Skeletal muscle satellite cell (primary cell): ENCODE measurements around the gene EARS2.

ENCODE experiments used
- H3K27me3 ChIP-seq: 2 replicates; pipeline ENCODE4 v1.7.0; 2013; ENCODE audit warnings: low read length; ENCODE audit not compliant: control insufficient read depth, insufficient read depth
- H3K36me3 ChIP-seq: 2 replicates; pipeline ENCODE4 v1.7.0; 2013; ENCODE audit warnings: mild to moderate bottlenecking, control low read depth, low read length; ENCODE audit not compliant: insufficient read depth
- H3K4me1 ChIP-seq: 2 replicates; pipeline ENCODE4 v1.7.0; 2013; ENCODE audit warnings: low read length; ENCODE audit not compliant: control insufficient read depth, insufficient read depth
- H3K4me2 ChIP-seq: 2 replicates; pipeline ENCODE4 v1.7.0; 2013; ENCODE audit warnings: mild to moderate bottlenecking, low read length
- H3K4me3 ChIP-seq: 2 replicates; pipeline ENCODE4 v1.7.0; 2013; ENCODE audit warnings: low read length
- H3K9ac ChIP-seq: 2 replicates; pipeline ENCODE4 v1.7.0; 2013; ENCODE audit warnings: mild to moderate bottlenecking, low read depth, low read length, moderate library complexity
- H3K9me3 ChIP-seq: replicated peaks from 2 replicates; pipeline ENCODE4 v1.7.0; 2013; ENCODE audit warnings: mild to moderate bottlenecking, control low read depth, low read length

The EARS2 gene

DNA sequence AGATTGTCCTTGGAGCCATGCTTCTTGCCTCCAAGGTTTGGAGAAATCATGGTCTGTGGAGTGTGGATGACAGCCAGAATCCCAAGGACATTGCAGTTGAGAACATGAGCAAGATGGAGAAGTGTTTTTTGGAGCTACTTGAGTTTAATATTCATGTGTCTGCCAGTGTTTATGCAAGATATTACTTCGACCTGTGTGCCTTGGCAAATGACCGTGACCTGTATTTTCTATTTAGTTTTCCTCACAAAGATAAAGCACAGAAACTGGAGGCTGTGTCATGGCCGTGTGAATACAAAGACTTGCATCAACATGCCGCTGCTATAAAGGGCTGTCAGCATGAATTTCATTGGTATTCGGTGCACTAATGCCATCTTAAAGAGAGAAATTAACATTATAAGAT lies 55.9 kb downstream of the EARS2 start:
- Histone ChIP-seq H3K9me3 (no peaks in the 10 kb centered on the region), H3K4me1 (peaks cover 33% of the 10 kb centered on the region), H3K4me3 (no peak overlapping the region), H3K36me3 (no peaks in the 10 kb centered on the region), H3K4me2 (no peak overlapping the region), H3K27me3 (no peaks in the 10 kb centered on the region), H3K9ac (no peak overlapping the region)

DNA sequence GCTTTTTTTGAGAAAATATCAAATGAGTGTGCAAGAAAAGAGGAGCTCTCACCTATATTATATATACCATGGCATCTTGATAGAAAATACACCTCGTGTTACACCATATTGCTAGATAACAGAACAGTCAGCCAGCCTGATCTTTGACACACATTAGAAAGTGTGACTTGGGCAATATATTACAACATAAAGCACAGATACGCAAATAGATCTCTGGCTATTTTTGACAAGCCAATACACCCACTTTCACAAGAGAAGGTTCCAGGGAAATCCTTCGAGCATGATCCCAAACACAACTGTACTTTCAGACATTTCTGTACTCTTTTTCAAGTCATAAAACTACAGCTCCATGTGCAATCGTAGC lies 56.3 kb downstream of the EARS2 start:
- H3K9ac ChIP-seq: no peak overlapping the region
- no peaks in the 10 kb centered on the region for H3K36me3 ChIP-seq
- H3K4me2 ChIP-seq: no peak overlapping the region
- no peaks in the 10 kb centered on the region for H3K9me3 ChIP-seq
- H3K27me3 ChIP-seq: no peaks in the 10 kb centered on the region
- H3K4me3 ChIP-seq: no peak overlapping the region
- H3K4me1 ChIP-seq: peaks cover 28% of the 10 kb centered on the region

- Histone ChIP-seq H3K9ac (no peak overlapping the region), H3K4me1 (peaks cover 23% of the 10 kb centered on the region), H3K4me3 (no peak overlapping the region)
These were observed 56.8 kb downstream of the EARS2 start for GRCh38 chr16:23500212-23500861.

GRCh38 chr16:23499801-23500200 lies 57.3 kb downstream of the EARS2 start:
- Histone ChIP-seq H3K4me3 (no peak overlapping the region), H3K9ac (no peak overlapping the region), H3K36me3 (peaks cover 5% of the 10 kb centered on the region), H3K27me3 (no peaks in the 10 kb centered on the region), H3K4me2 (no peak overlapping the region), H3K9me3 (no peaks in the 10 kb centered on the region), H3K4me1 (peaks cover 18% of the 10 kb centered on the region)

More at GRCh38 chr16:23500212-23500861, 56.8 kb downstream of the EARS2 start:
- no peak overlapping the region for H3K4me2 ChIP-seq
- H3K9me3 ChIP-seq: no peaks in the 10 kb centered on the region
- peaks cover 2% of the 10 kb centered on the region for H3K36me3 ChIP-seq
- no peaks in the 10 kb centered on the region for H3K27me3 ChIP-seq

DNA sequence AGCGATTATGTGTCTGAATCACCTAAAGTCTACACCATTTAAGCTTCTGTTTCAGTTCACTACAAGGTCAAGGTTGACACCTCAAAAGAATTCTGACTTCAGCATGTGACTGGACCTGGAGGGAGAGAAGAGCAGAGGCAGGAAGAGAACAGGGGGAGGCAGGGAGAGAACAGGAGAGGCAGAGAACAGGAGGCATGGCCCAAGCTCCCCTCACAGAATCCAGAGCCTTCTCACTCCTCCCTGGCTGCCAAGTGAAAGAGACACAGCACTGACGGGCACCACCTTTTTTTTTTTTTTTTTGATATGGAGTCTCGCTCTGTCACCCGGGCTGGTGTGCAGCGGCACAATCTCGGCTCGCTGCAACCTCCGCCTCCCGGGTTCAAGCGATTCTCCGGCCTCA lies 58.3 kb downstream of the EARS2 start:
- no peak overlapping the region for H3K4me3 ChIP-seq
- peaks cover 10% of the 10 kb centered on the region for H3K4me1 ChIP-seq

GRCh38 chr16:23497543-23497868 lies 59.6 kb downstream of the EARS2 start:
- Histone ChIP-seq H3K9ac (no peak overlapping the region), H3K9me3 (no peaks in the 10 kb centered on the region), H3K4me3 (no peak overlapping the region), H3K36me3 (peaks cover 23% of the 10 kb centered on the region), H3K4me2 (no peak overlapping the region), H3K4me1 (peaks cover 7% of the 10 kb centered on the region), H3K27me3 (no peaks in the 10 kb centered on the region)

More for the DNA sequence above, 58.3 kb downstream of the EARS2 start:
- Histone ChIP-seq H3K4me2 (no peak overlapping the region), H3K9ac (no peak overlapping the region), H3K36me3 (peaks cover 9% of the 10 kb centered on the region), H3K27me3 (no peaks in the 10 kb centered on the region), H3K9me3 (no peaks in the 10 kb centered on the region)

DNA sequence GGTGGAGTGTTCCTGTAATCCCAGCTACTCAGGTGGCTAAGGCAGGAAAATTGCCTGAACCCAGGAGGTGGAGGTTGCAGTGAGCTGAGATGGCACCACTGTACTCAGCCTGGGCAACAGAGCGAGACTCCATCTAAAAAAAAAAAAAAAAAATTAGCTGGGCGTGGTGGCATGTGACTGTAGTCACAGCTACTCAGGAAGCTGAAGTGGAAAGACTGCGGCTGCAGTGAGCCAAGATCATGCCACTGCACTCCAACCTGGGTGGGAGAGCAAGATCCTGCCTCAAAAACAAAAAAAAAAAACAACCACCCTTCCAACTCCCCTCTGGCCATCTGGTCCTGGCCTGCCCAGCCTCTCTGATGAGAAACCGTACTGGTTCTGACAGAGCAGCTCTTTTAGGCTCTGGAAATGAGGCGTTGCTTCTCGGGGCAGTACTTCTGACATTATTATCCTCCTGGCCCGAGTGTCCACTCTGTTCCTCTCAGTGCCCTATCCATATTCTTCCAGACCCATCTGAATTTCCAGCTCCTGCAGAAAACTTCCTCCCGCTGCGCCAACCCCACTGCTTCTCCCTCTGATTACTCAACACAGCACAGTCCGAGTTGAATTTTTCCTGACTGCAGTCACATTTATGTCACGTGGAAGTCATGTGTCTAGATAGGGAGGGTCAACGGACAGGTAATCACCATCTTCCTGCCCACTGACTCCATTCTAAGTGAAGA lies 60.2 kb downstream of the EARS2 start:
- Histone ChIP-seq H3K4me2 (no peak overlapping the region), H3K4me3 (no peak overlapping the region), H3K4me1 (peaks cover 12% of the 10 kb centered on the region), H3K9me3 (no peaks in the 10 kb centered on the region), H3K9ac (no peak overlapping the region), H3K36me3 (peaks cover 27% of the 10 kb centered on the region), H3K27me3 (no peaks in the 10 kb centered on the region)

- Histone ChIP-seq H3K4me1 (peaks cover 16% of the 10 kb centered on the region), H3K9me3 (no peaks in the 10 kb centered on the region), H3K4me3 (no peak overlapping the region), H3K4me2 (no peak overlapping the region), H3K27me3 (no peaks in the 10 kb centered on the region), H3K36me3 (peaks cover 34% of the 10 kb centered on the region), H3K9ac (no peak overlapping the region)
These were observed 61.5 kb downstream of the EARS2 start for GRCh38 chr16:23495671-23496070.

- peaks cover 44% of the 10 kb centered on the region for H3K36me3 ChIP-seq
- no peak overlapping the region for H3K9ac ChIP-seq
- H3K9me3 ChIP-seq: no peaks in the 10 kb centered on the region
- no peak overlapping the region for H3K4me2 ChIP-seq
- H3K4me3 ChIP-seq: no peak overlapping the region
- peaks cover 16% of the 10 kb centered on the region for H3K4me1 ChIP-seq
- H3K27me3 ChIP-seq: no peaks in the 10 kb centered on the region
These were observed 63.0 kb downstream of the EARS2 start for GRCh38 chr16:23494188-23494587.

- no peaks in the 10 kb centered on the region for H3K9me3 ChIP-seq
- H3K36me3 ChIP-seq: peaks cover 57% of the 10 kb centered on the region
- H3K27me3 ChIP-seq: no peaks in the 10 kb centered on the region
- H3K9ac ChIP-seq: no peak overlapping the region
- H3K4me3 ChIP-seq: no peak overlapping the region
- no peak overlapping the region for H3K4me2 ChIP-seq
- peaks cover 10% of the 10 kb centered on the region for H3K4me1 ChIP-seq
These were observed 65.4 kb downstream of the EARS2 start for GRCh38 chr16:23491490-23492391.

DNA sequence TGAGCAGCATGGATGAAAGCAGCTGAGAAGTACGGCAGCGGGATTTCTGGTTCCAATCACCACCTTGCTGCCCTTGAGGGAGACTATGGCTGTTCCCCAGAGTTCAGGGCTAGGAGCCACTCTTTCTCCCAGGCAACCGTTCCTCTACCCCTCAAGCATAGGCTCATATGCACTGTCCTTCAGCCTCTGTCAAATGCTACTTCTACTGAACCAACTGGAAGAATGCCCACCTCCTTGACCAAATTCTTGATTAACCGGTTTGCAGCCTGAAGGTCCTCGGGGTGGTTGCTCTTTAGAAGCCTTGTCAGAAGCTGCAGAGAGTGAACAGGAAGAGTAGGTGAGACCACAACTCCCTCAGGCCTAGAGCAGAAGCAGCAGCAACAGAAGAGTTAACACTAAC lies 70.7 kb downstream of the EARS2 start:
- Histone ChIP-seq H3K4me2 (no peak overlapping the region), H3K36me3 (peaks cover 47% of the 10 kb centered on the region), H3K27me3 (no peaks in the 10 kb centered on the region), H3K9me3 (no peaks in the 10 kb centered on the region), H3K4me1 (no peaks in the 10 kb centered on the region), H3K9ac (no peak overlapping the region), H3K4me3 (no peak overlapping the region)
